ENCODE measurements around the gene EPX. TPM values are rescaled to one million over a fixed set of nuclear protein-coding genes. Genes with fewer than 3 reads are reported as not detected.

Gene EPX
- total and polyA plus RNA-seq, 2 of the 4 experiments (the other 2 are of a cell fraction): not detected

GRCh38 chr17:58238147-58238634 is 45.7 kb downstream of the EPX start, which contains the start of gene LPO:
Gene LPO (plus strand): TSS chr17:58238584. CDS start chr17:58242980, 4,396 bp downstream.
- H4K91ac ChIP-seq (ENCODE audit: insufficient read depth, low read depth, low read length): no peak within 1 kb of the TSS
- H3K23ac ChIP-seq (ENCODE audit: low read depth, low read length): no peak within 1 kb of the TSS
- no peak within 1 kb of the TSS for H3K9ac ChIP-seq (ENCODE audit: low read depth, low read length)
- no peaks in the 10 kb centered on the region for H3K79me1 ChIP-seq (ENCODE audit: low read depth in 1 of 2, low read length in 2 of 2)
- no peak within 1 kb of the TSS for H3K27ac ChIP-seq (ENCODE audit: insufficient read depth, low read length)
- no peak within 1 kb of the TSS for H3K14ac ChIP-seq (replicated peaks; ENCODE audit: low read depth, low read length)
- H2AFZ ChIP-seq (replicated peaks; ENCODE audit: low read length, poor library complexity): no peak within 1 kb of the TSS
- TF ChIP-seq POLR2A (IDR thresholded peaks at IDR 0.05; ENCODE audit: low read depth, low read length) (no peak), RAD21 (IDR thresholded peaks at IDR 0.05; ENCODE audit: low read length) (no peak), MAFK (IDR thresholded peaks at IDR 0.05; ENCODE audit: low read depth, low read length) (no peak), USF2 (IDR thresholded peaks at IDR 0.05; ENCODE audit: low read depth, low read length) (no peak), MXI1 (IDR thresholded peaks at IDR 0.05; ENCODE audit: borderline replicate concordance, low read depth, low read length) (no peak), RCOR1 (IDR thresholded peaks at IDR 0.05; ENCODE audit: insufficient replicate concordance, low read length) (no peak), MAZ (IDR thresholded peaks at IDR 0.05; ENCODE audit: borderline replicate concordance, low read depth, low read length) (no peak), FOS (IDR thresholded peaks at IDR 0.05; ENCODE audit: low read depth, low read length) (no peak)
- no CpG with 5 or more reads among the region's 5 CpGs for WGBS, 2 experiments (ENCODE audit: extremely low coverage in 2 of 2, insufficient read length in 1 of 2)
- no peaks in the 10 kb centered on the region for H4K20me1 ChIP-seq (ENCODE audit: insufficient read depth, low read length)
- no peak within 1 kb of the TSS for H3K4me3 ChIP-seq (ENCODE audit: insufficient read depth, low read depth, low read length)
- ATAC-seq (ENCODE audit: low read depth) (no peak), DNase-seq (no peak)
- H3K18ac ChIP-seq (ENCODE audit: low read depth, low read length): no peak within 1 kb of the TSS
- peaks cover 45% of the 10 kb centered on the region for H3K27me3 ChIP-seq (ENCODE audit: control insufficient read depth, insufficient read depth, low read length)
- no peak within 1 kb of the TSS for H2BK20ac ChIP-seq (ENCODE audit: low read depth, low read length)
- no peak within 1 kb of the TSS for H4K5ac ChIP-seq (ENCODE audit: low read depth, low read length)
- H2BK120ac ChIP-seq (ENCODE audit: low read depth, low read length): no peak within 1 kb of the TSS
- POLR2A ChIA-PET (ENCODE audit: unreplicated experiment): interaction anchor here (0.6 kb wide), 1 partner anchor 17 kb away, joined by 3 read pairs; no protein-coding TSS in a partner anchor
- H2AK9ac ChIP-seq (replicated peaks; ENCODE audit: low read depth, low read length, poor library complexity): no peak within 1 kb of the TSS
- H2BK15ac ChIP-seq (ENCODE audit: low read depth, low read length): no peak within 1 kb of the TSS
- no peak within 1 kb of the TSS for H3K4me2 ChIP-seq (ENCODE audit: low read depth, low read length)
- no peaks in the 10 kb centered on the region for H3K36me3 ChIP-seq (ENCODE audit: control insufficient read depth, insufficient read depth, low read length)
- in situ Hi-C loops (cut with MboI; ENCODE audit: low sequenced_read_pairs) (no loop called here), dilution Hi-C loops (cut with HindIII; ENCODE audit: low sequenced_read_pairs, unreplicated experiment) (no loop called here), intact Hi-C loops (cut with micrococcal nuclease) (no loop called here)
- H4K8ac ChIP-seq (ENCODE audit: low read depth in 2 of 2, low read length in 2 of 2): no peak within 1 kb of the TSS
- no peaks in the 10 kb centered on the region for H3K4me1 ChIP-seq (ENCODE audit: control insufficient read depth, insufficient read depth, low read length)
- BruUV-seq (replicated peaks): no TSS peak
- H2BK5ac ChIP-seq (ENCODE audit: low read depth, low read length, poor library complexity, severe bottlenecking): no peak within 1 kb of the TSS
- H3K4ac ChIP-seq (ENCODE audit: low read depth, low read length): no peak within 1 kb of the TSS
- H3K56ac ChIP-seq (ENCODE audit: extremely low read depth, insufficient read depth, low read length): no peak within 1 kb of the TSS
- CTCF ChIA-PET: interaction anchor here (1.1 kb wide), 1 partner anchor 12 kb away, joined by 3 read pairs; no protein-coding TSS in a partner anchor
- H3K9me3 ChIP-seq (ENCODE audit: control insufficient read depth, insufficient read depth, low read length): no peaks in the 10 kb centered on the region
- no peak within 1 kb of the TSS for H2AK5ac ChIP-seq (ENCODE audit: low read depth, low read length)
- H3K9me1 ChIP-seq (ENCODE audit: insufficient read depth, low read length): no peaks in the 10 kb centered on the region
